ENCODE measurements around the gene FCRLB. TPM values are rescaled to one million over a fixed set of nuclear protein-coding genes. Genes with fewer than 3 reads are reported as not detected.

Gene FCRLB
- total and polyA plus RNA-seq, 2 of the 13 experiments (the other 11 are each of a cell fraction or from before 2014, with no cell fraction given) = 0.08 to 0.11 TPM

- TF ChIP-seq ZNF574 (CRISPR knock-in tag; IDR thresholded peaks at IDR 0.05) (0 out of 2 replicates have a peak, but pooled peaks have one; percentile 14), NR2C2 (CRISPR knock-in tag; IDR thresholded peaks at IDR 0.05; ENCODE audit: borderline replicate concordance) (peak; percentile 55; the same call in 1 of the 2 replicates), GATAD2A (CRISPR knock-in tag; IDR thresholded peaks at IDR 0.05) (peak; percentile 69), SETDB1 (CRISPR knock-in tag; IDR thresholded peaks at IDR 0.05; ENCODE audit: borderline replicate concordance) (no peak), HMG20A (CRISPR knock-in tag; IDR thresholded peaks at IDR 0.05; ENCODE audit: borderline replicate concordance) (peak; percentile 23; the same call in 1 of the 2 replicates), ONECUT2 (CRISPR knock-in tag; IDR thresholded peaks at IDR 0.05) (peak; percentile 92), FOXA1 (IDR thresholded peaks at IDR 0.05) (no peak), FOXA1 (CRISPR knock-in tag; IDR thresholded peaks at IDR 0.05) (peak; percentile 76), MAFK (conservative IDR thresholded peaks at IDR 0.05 in 1 of 2, IDR thresholded peaks at IDR 0.05 in 1 of 2; ENCODE audit: low read length in 2 of 2) (peak; percentile 48 to 58; a peak in 2 of 4 replicates), MIER3 (CRISPR knock-in tag; IDR thresholded peaks at IDR 0.05; ENCODE audit: borderline replicate concordance) (0 out of 2 replicates have a peak, but pooled peaks have one; percentile 27), ATF3 (CRISPR knock-in tag; IDR thresholded peaks at IDR 0.05) (0 out of 2 replicates have a peak, but pooled peaks have one; percentile 28), ATF7 (IDR thresholded peaks at IDR 0.05) (peak; percentile 32; the same call in 1 of the 2 replicates), ATF7 (CRISPR knock-in tag; IDR thresholded peaks at IDR 0.05) (0 out of 2 replicates have a peak, but pooled peaks have one; percentile 73), HDAC2 (CRISPR knock-in tag; IDR thresholded peaks at IDR 0.05) (peak; percentile 52; the same call in 1 of the 2 replicates), SOX13 (IDR thresholded peaks at IDR 0.05) (no peak), SOX13 (CRISPR knock-in tag; conservative IDR thresholded peaks at IDR 0.05 in 1 of 2, IDR thresholded peaks at IDR 0.05 in 1 of 2) (0 out of 4 replicates have a peak, but pooled peaks of 1 of the 2 experiments have one; percentile 13), NR2F6 (IDR thresholded peaks at IDR 0.05) (peak; percentile 83), NR2F6 (CRISPR knock-in tag; IDR thresholded peaks at IDR 0.05) (peak; percentile 60), ARID5B (CRISPR knock-in tag; IDR thresholded peaks at IDR 0.05) (peak; percentile 73), ATF4 (CRISPR knock-in tag; IDR thresholded peaks at IDR 0.05) (no peak), BRF2 (CRISPR knock-in tag; IDR thresholded peaks at IDR 0.05) (no peak)
These were observed 44.2 kb upstream of the FCRLB start (continued) for GRCh38 chr1:161676958-161677689.

Measured in HepG2 (cell line).